Fibroblast of villous mesenchyme (primary cell): ENCODE results near the gene CALY. TPM values are rescaled to one million over a fixed set of nuclear protein-coding genes. Genes with fewer than 3 reads are reported as not detected.

Experiments
- DNase-seq: peaks from one replicate; pipeline ENCODE4 v3.0.0-alpha.2; 2010; ENCODE audit warnings: low read depth
- H3K4me3 ChIP-seq: 2 replicates; pipeline ENCODE4 v1.5.1; 2011; ENCODE audit warnings: low read depth, mild to moderate bottlenecking, low read length
- small RNA-seq: library from RNA; depleted of rRNA; stranded (forward); fragments of <200 nt; gene quantifications from one replicate; pipeline ENCODE3, GENCODE V24; 2012
- total RNA-seq: library from RNA; depleted of rRNA; stranded (reverse); fragments of >200 nt; gene quantifications from 2 replicates; pipeline ENCODE4 v1.2.3, GENCODE V29; 2012
- TF ChIP-seq, protein P1 (sequence below): IDR thresholded peaks from 2 replicates; pipeline ENCODE4 v1.5.1; 2012; ENCODE audit warnings: low read depth, mild to moderate bottlenecking, low read length; ENCODE audit not compliant: insufficient read depth

CALY gene
- total RNA-seq, 1 donor = not detected

DNA sequence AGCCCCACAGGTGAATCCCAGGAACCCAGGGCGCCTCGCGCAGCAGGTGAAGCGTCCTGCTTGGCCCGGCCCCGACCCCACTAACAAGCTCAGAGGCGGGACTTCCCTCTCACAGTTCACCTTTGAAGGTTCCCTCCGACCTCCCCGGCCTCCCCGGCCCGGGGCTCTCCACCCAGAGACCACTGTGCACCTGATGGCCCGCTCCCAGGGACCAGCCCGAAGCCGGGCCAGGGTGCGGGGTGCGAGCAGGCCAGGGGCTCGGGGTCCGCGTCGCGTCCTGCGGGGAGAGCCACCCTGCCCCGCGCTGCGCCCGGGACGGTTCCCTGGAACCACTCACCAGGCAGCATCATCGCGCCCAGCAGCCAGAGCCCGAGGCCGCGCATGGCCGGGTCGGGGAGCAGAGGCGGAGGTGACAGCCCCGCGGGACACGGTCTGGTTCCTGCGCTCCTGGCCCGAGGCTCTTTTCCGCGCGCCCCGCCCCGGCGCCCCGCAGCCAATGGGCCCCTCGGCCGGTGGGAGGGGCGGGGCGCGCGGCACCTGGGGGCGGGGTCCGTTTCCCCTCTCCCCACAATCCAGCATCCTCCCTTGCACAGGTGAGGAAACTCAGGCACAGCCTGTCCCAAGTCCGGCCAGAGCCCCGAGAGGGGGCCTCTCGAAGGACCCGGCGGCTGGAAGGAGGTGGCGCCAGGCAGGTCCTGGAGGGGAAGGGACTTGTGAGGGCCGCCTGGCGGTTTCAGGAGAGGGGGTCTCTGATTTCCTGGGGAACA, 60.1 kb downstream of the CALY start, which contains the start of gene ADAM8:
ADAM8 (minus strand) TSS at position 434 of the 767 bp plus-strand sequence; CDS start at position 383, 51 bp downstream.
- peak within 1 kb of the TSS; percentile 9 for H3K4me3 ChIP-seq
- TF ChIP-seq, protein P1, sequence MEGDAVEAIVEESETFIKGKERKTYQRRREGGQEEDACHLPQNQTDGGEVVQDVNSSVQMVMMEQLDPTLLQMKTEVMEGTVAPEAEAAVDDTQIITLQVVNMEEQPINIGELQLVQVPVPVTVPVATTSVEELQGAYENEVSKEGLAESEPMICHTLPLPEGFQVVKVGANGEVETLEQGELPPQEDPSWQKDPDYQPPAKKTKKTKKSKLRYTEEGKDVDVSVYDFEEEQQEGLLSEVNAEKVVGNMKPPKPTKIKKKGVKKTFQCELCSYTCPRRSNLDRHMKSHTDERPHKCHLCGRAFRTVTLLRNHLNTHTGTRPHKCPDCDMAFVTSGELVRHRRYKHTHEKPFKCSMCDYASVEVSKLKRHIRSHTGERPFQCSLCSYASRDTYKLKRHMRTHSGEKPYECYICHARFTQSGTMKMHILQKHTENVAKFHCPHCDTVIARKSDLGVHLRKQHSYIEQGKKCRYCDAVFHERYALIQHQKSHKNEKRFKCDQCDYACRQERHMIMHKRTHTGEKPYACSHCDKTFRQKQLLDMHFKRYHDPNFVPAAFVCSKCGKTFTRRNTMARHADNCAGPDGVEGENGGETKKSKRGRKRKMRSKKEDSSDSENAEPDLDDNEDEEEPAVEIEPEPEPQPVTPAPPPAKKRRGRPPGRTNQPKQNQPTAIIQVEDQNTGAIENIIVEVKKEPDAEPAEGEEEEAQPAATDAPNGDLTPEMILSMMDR = no peak
- DNase-seq = no peak

DNA sequence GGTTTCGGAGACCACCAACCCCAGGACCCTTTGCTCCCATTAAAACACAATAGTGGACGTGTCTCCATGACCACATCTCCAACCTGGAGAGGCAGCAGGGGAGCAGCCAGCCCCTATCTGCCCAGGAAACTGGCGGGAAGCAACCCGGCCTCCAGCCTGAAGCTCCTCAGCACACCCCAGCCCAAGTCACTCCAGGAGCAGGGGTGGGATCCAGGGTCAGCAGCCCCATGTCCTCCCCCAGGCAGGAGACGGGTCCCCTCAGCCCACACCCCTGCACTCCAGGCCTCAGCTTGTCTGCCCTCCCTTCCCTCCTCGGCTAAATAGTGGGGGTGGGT, 60.6 kb downstream of the CALY start:
- TF ChIP-seq, protein P1 = no peak
- no peak overlapping the region for H3K4me3 ChIP-seq

DNA sequence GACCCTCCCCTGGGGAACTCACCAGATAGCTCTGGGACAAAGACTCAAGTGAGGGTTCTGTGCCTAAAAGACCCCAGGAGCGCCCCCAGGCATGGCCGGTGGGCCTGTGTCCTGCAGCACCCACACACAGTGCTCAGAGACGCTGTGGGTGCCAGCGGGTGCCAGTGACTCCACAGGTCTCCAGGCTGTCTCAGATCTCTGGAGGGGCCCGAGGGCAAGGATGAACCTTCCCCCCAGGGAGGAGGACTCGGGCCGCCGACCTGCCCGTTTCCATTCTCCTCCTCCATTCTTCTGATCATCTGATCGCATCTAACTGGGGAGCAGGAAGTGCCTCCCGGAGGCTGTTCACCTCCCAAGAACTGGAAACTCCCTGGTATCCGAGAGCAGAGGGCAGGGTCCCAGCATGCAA, 61.0 kb downstream of the CALY start:
- TF ChIP-seq, protein P1 = no peak
- peak; percentile 7 for DNase-seq
- H3K4me3 ChIP-seq = no peak overlapping the region

More for the DNA sequence above, 60.6 kb downstream of the CALY start:
- no peak for DNase-seq

DNA sequence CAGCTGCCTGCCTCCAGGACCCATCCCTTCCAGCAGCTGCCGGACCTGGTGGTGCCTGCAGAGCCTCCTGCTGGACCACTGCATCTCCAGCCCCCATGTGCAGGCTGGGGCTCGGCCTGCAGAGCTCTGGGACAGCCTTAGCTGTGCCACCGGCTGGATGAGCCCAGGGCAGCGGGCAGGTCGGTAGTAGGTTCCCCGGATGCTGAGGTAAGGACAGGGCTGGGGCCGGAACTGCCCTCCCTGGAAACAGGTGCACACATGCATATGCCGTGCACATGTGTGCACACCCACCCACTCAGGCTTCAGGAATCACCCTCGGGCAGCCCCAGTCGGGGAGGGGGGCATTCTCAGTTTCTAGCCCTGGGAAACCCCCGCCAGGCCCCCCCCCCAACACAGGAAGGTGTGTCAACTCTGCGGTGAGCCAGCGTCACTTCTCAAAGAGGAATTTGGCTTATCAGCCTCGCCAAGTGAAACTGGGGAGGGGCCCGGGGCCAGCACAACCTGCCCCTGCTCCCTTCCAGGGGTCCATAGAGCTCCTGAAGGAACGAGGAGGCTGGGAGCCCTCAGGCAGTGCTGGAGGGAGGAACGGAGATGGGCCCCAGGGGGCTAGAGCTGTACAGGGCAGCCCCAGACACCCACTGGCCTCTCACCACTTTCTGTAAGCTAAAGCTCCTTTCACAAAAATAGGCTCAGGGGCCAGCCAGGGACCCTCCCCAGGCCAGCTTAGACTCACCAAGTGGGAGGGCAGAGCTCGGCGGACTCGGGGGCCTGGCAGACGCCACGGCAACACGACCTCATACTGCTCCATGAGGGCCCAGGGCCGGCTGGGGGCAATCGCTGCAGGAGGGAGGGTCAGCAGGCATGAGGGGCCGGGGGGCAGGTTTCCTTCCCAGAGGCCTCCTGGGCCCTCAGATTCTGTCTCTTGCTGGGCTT, 61.7 kb downstream of the CALY start:
- H3K4me3 ChIP-seq = no peak overlapping the region
- DNase-seq = no peak
- TF ChIP-seq, protein P1 = no peak

Small RNAs within 50 kb of the gene (small RNA-seq; reads per million reads assigned to genes)
- gene AL360181.4 (not detected), gene BANF1P2 (not detected), gene MIR3944 (0.28 reads per million)

Other genes starting within 250 kb of the CALY start
- not detected in 2 replicates for gene ADGRA1, start 249.0 kb downstream of the CALY start, total RNA-seq
- 1.9 and 5.6 TPM in 2 replicates for gene KNDC1, start 176.7 kb downstream of the CALY start, total RNA-seq
- not detected in 2 replicates for gene UTF1, start 106.7 kb downstream of the CALY start, total RNA-seq
- not detected in 2 replicates for gene VENTX, start 99.0 kb downstream of the CALY start, total RNA-seq
- gene ADAM8, start 60.0 kb downstream of the CALY start, total RNA-seq = 2.3 and 7.8 TPM in 2 replicates
- gene TUBGCP2, start 28.0 kb downstream of the CALY start, total RNA-seq = 56.7 and 66.9 TPM in 2 replicates
- gene ZNF511, start 28.0 kb downstream of the CALY start, total RNA-seq = 21.2 and 27.1 TPM in 2 replicates
- gene PRAP1, start 10.5 kb upstream of the CALY start, total RNA-seq = not detected in 2 replicates
- gene FUOM, start 21.1 kb upstream of the CALY start, total RNA-seq = 7.3 and 13.2 TPM in 2 replicates
- 50.3 and 59.6 TPM in 2 replicates for gene ECHS1, start 36.5 kb upstream of the CALY start, total RNA-seq
- 6.4 and 7.8 TPM in 2 replicates for gene PAOX, start 42.4 kb upstream of the CALY start, total RNA-seq
- 22.5 and 35.4 TPM in 2 replicates for gene MTG1, start 57.3 kb upstream of the CALY start, total RNA-seq
- 0.32 and 0.43 TPM in 2 replicates for gene SPRN, start 87.7 kb upstream of the CALY start, total RNA-seq
- gene SCART1, start 117.0 kb upstream of the CALY start, total RNA-seq = 2.6 and 4.2 TPM in 2 replicates
- gene CYP2E1, start 190.5 kb upstream of the CALY start, total RNA-seq = 1.3 and 1.6 TPM in 2 replicates
- 1.3 and 1.6 TPM in 2 replicates for gene SYCE1, start 228.7 kb upstream of the CALY start, total RNA-seq